ENCODE results near the gene HNRNPK.

Gene HNRNPK

GRCh38 chr9:83932011-83932410, 48.0 kb downstream of the HNRNPK start:
- DNase-seq: no peak

- DNase-seq: no peak
Observed at GRCh38 chr9:83930881-83931280, 49.1 kb downstream of the HNRNPK start.

GRCh38 chr9:83927591-83927990, 52.4 kb downstream of the HNRNPK start:
- DNase-seq: no peak

- DNase-seq: peak; percentile 95
Observed at GRCh38 chr9:83920927-83921707, 58.9 kb downstream of the HNRNPK start, which contains the start of gene KIF27. KIF27 (minus strand) TSS chr9:83921432; CDS start chr9:83915591, 5,841 bp downstream.

- DNase-seq: peak in 1 of 2 experiments; percentile 78
Observed at GRCh38 chr9:83920469-83920926, 59.5 kb downstream of the HNRNPK start.

GRCh38 chr9:83919111-83919510, 60.9 kb downstream of the HNRNPK start:
- no peak for DNase-seq

All from NCI-H2081 (cell line).